Fibroblast of lung (primary cell): ENCODE results near the gene PPFIBP1. TPM values are rescaled to one million over a fixed set of nuclear protein-coding genes. Genes with fewer than 3 reads are reported as not detected.

Experiments
- DNase-seq, 2 donors: peaks; one replicate each; pipeline versions ENCODE4 v3.0.0 to v3.0.0-alpha.2; 2010; ENCODE audit warnings: low read depth in 2 of 2
- H2AFZ ChIP-seq: 2 replicates; pipeline ENCODE4 v1.5.1; 2012; ENCODE audit warnings: low read length, control low read depth, inconsistent platforms
- H3K27ac ChIP-seq: 2 replicates; pipeline ENCODE4 v1.5.1; 2011; ENCODE audit warnings: low read length, control low read depth; ENCODE audit not compliant: insufficient read depth
- H3K27me3 ChIP-seq: 2 replicates; pipeline ENCODE4 v1.5.1; 2011; ENCODE audit warnings: mild to moderate bottlenecking, low read length; ENCODE audit not compliant: control insufficient read depth, insufficient read depth
- H3K36me3 ChIP-seq: 2 replicates; pipeline ENCODE4 v1.5.1; 2011; ENCODE audit warnings: low read length; ENCODE audit not compliant: control insufficient read depth, insufficient read depth
- H3K4me1 ChIP-seq: 2 replicates; pipeline ENCODE4 v1.5.1; 2011; ENCODE audit warnings: low read length; ENCODE audit not compliant: control insufficient read depth, insufficient read depth; ENCODE audit errors: extremely low read depth
- H3K4me2 ChIP-seq: 2 replicates; pipeline ENCODE4 v1.5.1; 2011; ENCODE audit warnings: low read length, control low read depth; ENCODE audit not compliant: insufficient read depth; ENCODE audit errors: extremely low read depth
- H3K4me3 ChIP-seq, 4 experiments: fragments of 200-600 bp in 1 of 4; sonication (generic) in 1 of 4; replicated peaks in 1 of 4; 2 replicates each; pipeline ENCODE4 v1.5.1; 2011 to 2016; ENCODE audit warnings: low read length in 4 of 4, low read depth in 3 of 4, mild to moderate bottlenecking in 3 of 4, control low read depth in 2 of 4, inconsistent platforms in 1 of 4, mixed read lengths in 1 of 4; ENCODE audit not compliant: insufficient read depth in 1 of 4; ENCODE audit errors: control extremely low read depth in 1 of 4
- H3K79me2 ChIP-seq: 2 replicates; pipeline ENCODE4 v1.5.1; 2012; ENCODE audit warnings: mild to moderate bottlenecking, low read length, inconsistent platforms; ENCODE audit not compliant: control insufficient read depth, insufficient read depth
- H3K9ac ChIP-seq: 2 replicates; pipeline ENCODE4 v1.5.1; 2011; ENCODE audit warnings: mild to moderate bottlenecking, low read length, control low read depth; ENCODE audit not compliant: insufficient read depth
- H3K9me3 ChIP-seq: 2 replicates; pipeline ENCODE4 v1.5.1; 2012; ENCODE audit warnings: low read depth, low read length; ENCODE audit not compliant: control insufficient read depth, insufficient read depth
- H4K20me1 ChIP-seq: 2 replicates; pipeline ENCODE4 v1.5.1; 2011; ENCODE audit warnings: low read length; ENCODE audit not compliant: control insufficient read depth, insufficient read depth; ENCODE audit errors: extremely low read depth
- EZH2 ChIP-seq: IDR thresholded peaks from 2 replicates; pipeline ENCODE4 v1.5.1; 2012; ENCODE audit warnings: low read length, control low read depth, mild to moderate bottlenecking; ENCODE audit errors: missing control alignments
- polyA plus RNA-seq, 2 donors: library from polyadenylated mRNA; depleted of rRNA in 1 of 2; stranded (reverse) in 1 of 2; unstranded in 1 of 2; fragments of >200 nt; gene quantifications; 2 replicates each; pipeline ENCODE4 v1.2.1, GENCODE V29; 2011 to 2012; ENCODE audit warnings: missing spikeins in 1 of 2
- total RNA-seq: library from RNA; depleted of rRNA; stranded (reverse); fragments of >200 nt; gene quantifications from 2 replicates; pipeline ENCODE4 v1.2.1, GENCODE V29; 2014
- TF ChIP-seq, protein P1 (sequence below), 2 donors: IDR thresholded peaks in 1 of 2; conservative IDR thresholded peaks in 1 of 2; 1 replicate in 1 of 2; 2 replicates in 1 of 2; pipeline ENCODE4 v1.5.1; 2011 to 2012; ENCODE audit warnings: low read length in 2 of 2, control low read depth in 1 of 2, inconsistent platforms in 1 of 2, low read depth in 1 of 2, mild to moderate bottlenecking in 1 of 2

Gene PPFIBP1
- total and polyA plus RNA-seq, 2 donors (not counting 1 experiment from before 2014, with no cell fraction given), result 65.1 to 93.0 TPM

DNA sequence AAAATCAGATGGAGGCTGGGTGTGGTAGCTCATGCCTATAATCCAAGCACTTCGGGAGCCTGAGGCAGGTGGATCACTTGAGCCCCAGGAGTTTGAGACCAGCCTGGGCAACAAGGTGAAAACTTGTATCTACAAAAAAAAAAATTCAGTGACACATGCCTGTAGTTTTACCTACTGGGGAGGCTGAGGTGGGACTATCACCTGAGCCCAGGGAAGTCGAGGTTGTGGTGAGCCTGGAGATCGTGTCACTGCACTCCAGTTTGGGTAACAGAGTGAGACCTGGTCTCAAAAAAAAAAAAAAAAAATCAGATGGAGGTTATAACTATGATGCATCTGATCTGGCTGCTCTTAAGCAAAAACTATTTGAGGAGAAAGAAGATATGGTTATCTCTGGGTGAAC is 26.6 kb upstream of the PPFIBP1 start:
- no peak overlapping the region for H3K27ac ChIP-seq
- no peak for TF ChIP-seq EZH2
- TF ChIP-seq, protein P1, sequence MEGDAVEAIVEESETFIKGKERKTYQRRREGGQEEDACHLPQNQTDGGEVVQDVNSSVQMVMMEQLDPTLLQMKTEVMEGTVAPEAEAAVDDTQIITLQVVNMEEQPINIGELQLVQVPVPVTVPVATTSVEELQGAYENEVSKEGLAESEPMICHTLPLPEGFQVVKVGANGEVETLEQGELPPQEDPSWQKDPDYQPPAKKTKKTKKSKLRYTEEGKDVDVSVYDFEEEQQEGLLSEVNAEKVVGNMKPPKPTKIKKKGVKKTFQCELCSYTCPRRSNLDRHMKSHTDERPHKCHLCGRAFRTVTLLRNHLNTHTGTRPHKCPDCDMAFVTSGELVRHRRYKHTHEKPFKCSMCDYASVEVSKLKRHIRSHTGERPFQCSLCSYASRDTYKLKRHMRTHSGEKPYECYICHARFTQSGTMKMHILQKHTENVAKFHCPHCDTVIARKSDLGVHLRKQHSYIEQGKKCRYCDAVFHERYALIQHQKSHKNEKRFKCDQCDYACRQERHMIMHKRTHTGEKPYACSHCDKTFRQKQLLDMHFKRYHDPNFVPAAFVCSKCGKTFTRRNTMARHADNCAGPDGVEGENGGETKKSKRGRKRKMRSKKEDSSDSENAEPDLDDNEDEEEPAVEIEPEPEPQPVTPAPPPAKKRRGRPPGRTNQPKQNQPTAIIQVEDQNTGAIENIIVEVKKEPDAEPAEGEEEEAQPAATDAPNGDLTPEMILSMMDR (conservative IDR thresholded peaks at IDR 0.05 in 1 of 2, IDR thresholded peaks at IDR 0.05 in 1 of 2; ENCODE audit: low read depth in 1 of 2, low read length in 2 of 2), result no peak
- no peak overlapping the region for H3K9ac ChIP-seq
- H3K9me3 ChIP-seq, result no peaks in the 10 kb centered on the region
- no peaks in the 10 kb centered on the region for H4K20me1 ChIP-seq
- DNase-seq, result no peak
- H3K4me1 ChIP-seq, result no peaks in the 10 kb centered on the region
- H3K4me2 ChIP-seq, result no peak overlapping the region
- H3K4me3 ChIP-seq, result no peak overlapping the region
- H3K36me3 ChIP-seq, result no peaks in the 10 kb centered on the region
- no peak overlapping the region for H2AFZ ChIP-seq
- no peaks in the 10 kb centered on the region for H3K79me2 ChIP-seq
- no peaks in the 10 kb centered on the region for H3K27me3 ChIP-seq

DNA sequence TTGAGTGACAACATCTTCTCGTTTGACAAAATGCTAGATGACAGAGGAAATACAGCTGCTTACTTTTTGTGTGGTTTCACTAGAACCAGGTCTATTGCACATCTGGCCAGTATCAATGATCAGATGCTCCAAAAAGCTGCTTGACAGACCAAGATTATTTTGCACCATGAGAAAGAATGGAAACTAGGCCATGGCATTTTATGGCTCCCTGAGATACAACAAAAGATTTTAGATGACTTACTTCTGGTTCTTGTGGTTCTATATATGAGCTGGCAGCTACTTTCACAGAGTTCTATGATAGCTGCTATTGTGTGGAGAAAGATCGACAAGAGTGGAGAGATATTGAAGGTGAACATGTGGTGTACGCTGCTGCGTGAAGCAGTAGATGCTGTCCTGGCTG is 25.9 kb upstream of the PPFIBP1 start:
- no peak for TF ChIP-seq EZH2
- TF ChIP-seq, protein P1 (conservative IDR thresholded peaks at IDR 0.05 in 1 of 2, IDR thresholded peaks at IDR 0.05 in 1 of 2; ENCODE audit: low read depth in 1 of 2, low read length in 2 of 2), result no peak
- no peak for DNase-seq
- Histone ChIP-seq H3K4me3 (no peak overlapping the region), H3K27me3 (no peaks in the 10 kb centered on the region), H3K27ac (no peak overlapping the region), H3K36me3 (no peaks in the 10 kb centered on the region), H3K4me1 (no peaks in the 10 kb centered on the region), H3K4me2 (no peak overlapping the region), H4K20me1 (no peaks in the 10 kb centered on the region), H3K9ac (no peak overlapping the region), H2AFZ (no peak overlapping the region), H3K79me2 (no peaks in the 10 kb centered on the region), H3K9me3 (no peaks in the 10 kb centered on the region)

DNA sequence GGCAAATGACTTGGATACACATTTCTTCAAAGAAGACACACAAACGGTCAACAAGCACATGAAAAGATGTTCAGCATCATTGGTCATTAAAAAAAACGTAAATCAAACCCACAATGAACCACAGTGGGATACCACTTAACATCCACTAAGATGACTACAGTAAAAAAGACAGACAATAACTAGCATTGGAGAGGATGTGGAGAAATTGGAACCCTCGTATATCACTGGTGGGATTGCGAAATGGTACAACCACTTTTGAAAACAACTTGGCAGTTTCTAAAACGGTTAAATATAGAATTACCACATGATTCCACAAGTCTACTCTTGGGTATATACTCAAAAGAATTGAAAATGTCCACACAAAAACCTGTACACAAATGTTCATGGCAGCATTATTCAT is 25.2 kb upstream of the PPFIBP1 start:
- H3K4me1 ChIP-seq, result no peaks in the 10 kb centered on the region
- H4K20me1 ChIP-seq, result no peaks in the 10 kb centered on the region
- no peak overlapping the region for H3K4me3 ChIP-seq
- H3K9ac ChIP-seq, result no peak overlapping the region
- no peak overlapping the region for H3K4me2 ChIP-seq
- TF ChIP-seq EZH2, result no peak
- TF ChIP-seq, protein P1 (conservative IDR thresholded peaks at IDR 0.05 in 1 of 2, IDR thresholded peaks at IDR 0.05 in 1 of 2; ENCODE audit: low read depth in 1 of 2, low read length in 2 of 2), result no peak
- no peaks in the 10 kb centered on the region for H3K9me3 ChIP-seq
- DNase-seq, result peak in 1 of 2 donors; percentile 29
- no peaks in the 10 kb centered on the region for H3K36me3 ChIP-seq
- no peak overlapping the region for H3K27ac ChIP-seq
- no peaks in the 10 kb centered on the region for H3K27me3 ChIP-seq
- no peak overlapping the region for H2AFZ ChIP-seq
- H3K79me2 ChIP-seq, result no peaks in the 10 kb centered on the region
